GM18502 (cell line): ENCODE measurements around the gene ANKEF1.

Source experiments
- ATAC-seq: cut with Tn5 transposase; IDR thresholded peaks from one replicate; pipeline ENCODE4 v1.9.1; 2021; ENCODE audit warnings: mild to moderate bottlenecking; ENCODE audit not compliant: unreplicated experiment, poor library complexity

Gene ANKEF1

GRCh38 chr20:10034717-10035571 lies at the start of gene ANKEF1:
ANKEF1 (plus strand) TSS chr20:10034987; CDS start chr20:10038302, 3,315 bp downstream.
- ATAC-seq, result peak; percentile 96

- no peak for ATAC-seq
These were observed 49.5 kb upstream of the ANKEF1 start for GRCh38 chr20:9985281-9985680.

GRCh38 chr20:9985773-9986172 lies 49.0 kb upstream of the ANKEF1 start:
- no peak for ATAC-seq

GRCh38 chr20:9989066-9989724 lies 45.6 kb upstream of the ANKEF1 start:
- ATAC-seq, result no peak

GRCh38 chr20:9993137-9993536 lies 41.6 kb upstream of the ANKEF1 start:
- no peak for ATAC-seq

- ATAC-seq, result no peak
These were observed 40.1 kb upstream of the ANKEF1 start for GRCh38 chr20:9994676-9995075.

GRCh38 chr20:9995510-9996272 lies 39.1 kb upstream of the ANKEF1 start:
- no peak for ATAC-seq

GRCh38 chr20:9996944-9997343 lies 37.8 kb upstream of the ANKEF1 start:
- no peak for ATAC-seq

- ATAC-seq, result peak; percentile 78
These were observed 35.1 kb upstream of the ANKEF1 start for GRCh38 chr20:9999645-10000044.

- no peak for ATAC-seq
These were observed 31.9 kb upstream of the ANKEF1 start for GRCh38 chr20:10002866-10003265.

- ATAC-seq, result no peak
These were observed 29.9 kb upstream of the ANKEF1 start for GRCh38 chr20:10004900-10005299.

GRCh38 chr20:10005885-10006284 lies 28.9 kb upstream of the ANKEF1 start:
- ATAC-seq, result no peak

- no peak for ATAC-seq
These were observed 28.2 kb upstream of the ANKEF1 start for GRCh38 chr20:10006447-10007090.

GRCh38 chr20:10007158-10007557 lies 27.6 kb upstream of the ANKEF1 start:
- no peak for ATAC-seq

- no peak for ATAC-seq
These were observed 27.0 kb upstream of the ANKEF1 start for GRCh38 chr20:10007747-10008146.

GRCh38 chr20:10012464-10012863 lies 22.3 kb upstream of the ANKEF1 start:
- ATAC-seq, result no peak

- no peak for ATAC-seq
These were observed 20.4 kb upstream of the ANKEF1 start for GRCh38 chr20:10014431-10014830.

GRCh38 chr20:10020937-10021336 lies 13.8 kb upstream of the ANKEF1 start:
- ATAC-seq, result no peak

- peak; percentile 83 for ATAC-seq
These were observed 12.2 kb upstream of the ANKEF1 start for GRCh38 chr20:10022625-10023024.

GRCh38 chr20:10023911-10024310 lies 10.9 kb upstream of the ANKEF1 start:
- no peak for ATAC-seq
